Retina (tissue), 1 donor: ENCODE measurements around the gene CNTN4.

Experiments used
- DNase-seq: peaks from one replicate; pipeline ENCODE4 v3.0.0-alpha.2; 2016

The CNTN4 gene

DNA sequence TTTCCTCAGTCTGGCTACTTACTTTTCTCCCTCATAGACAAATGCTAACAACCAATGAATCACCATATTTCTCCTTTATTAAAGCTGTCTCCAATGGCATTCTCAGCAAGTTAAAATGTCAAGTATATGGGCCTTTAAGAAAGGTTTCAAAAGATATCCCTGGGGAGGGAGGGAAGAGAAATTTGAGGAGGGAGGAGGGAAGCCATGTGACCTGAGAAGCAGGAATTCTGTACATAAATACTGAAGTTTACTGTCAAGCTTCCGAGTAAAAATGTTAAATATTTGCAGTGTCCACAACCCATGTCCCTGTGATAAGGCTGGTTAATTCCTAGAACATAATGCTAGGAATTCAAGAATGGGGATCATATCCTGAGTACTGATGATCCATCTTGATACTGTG, 175.9 kb downstream of the CNTN4 start:
- no peak for DNase-seq

DNA sequence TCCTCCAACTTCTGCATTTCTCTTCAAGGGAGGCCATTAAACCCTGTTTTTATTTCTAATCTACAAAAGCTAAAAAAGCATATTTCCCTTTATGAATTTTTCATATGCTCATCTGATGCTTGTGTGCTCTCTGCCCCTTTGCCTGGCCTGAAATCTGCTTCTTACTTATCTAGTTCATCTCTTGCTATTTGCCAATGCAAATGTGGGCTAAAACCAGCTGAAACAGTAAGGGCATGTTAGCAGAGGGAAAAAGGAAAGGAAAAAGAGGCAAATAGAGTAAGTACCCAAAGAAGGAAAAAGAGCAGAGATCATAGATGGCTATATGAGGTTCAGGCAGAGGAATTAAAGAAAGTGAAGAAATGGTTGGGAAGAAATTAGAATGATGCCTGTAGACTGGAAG, 185.2 kb downstream of the CNTN4 start:
- DNase-seq, result no peak

GRCh38 chr3:2300938-2301337, 202.3 kb downstream of the CNTN4 start:
- no peak for DNase-seq

DNA sequence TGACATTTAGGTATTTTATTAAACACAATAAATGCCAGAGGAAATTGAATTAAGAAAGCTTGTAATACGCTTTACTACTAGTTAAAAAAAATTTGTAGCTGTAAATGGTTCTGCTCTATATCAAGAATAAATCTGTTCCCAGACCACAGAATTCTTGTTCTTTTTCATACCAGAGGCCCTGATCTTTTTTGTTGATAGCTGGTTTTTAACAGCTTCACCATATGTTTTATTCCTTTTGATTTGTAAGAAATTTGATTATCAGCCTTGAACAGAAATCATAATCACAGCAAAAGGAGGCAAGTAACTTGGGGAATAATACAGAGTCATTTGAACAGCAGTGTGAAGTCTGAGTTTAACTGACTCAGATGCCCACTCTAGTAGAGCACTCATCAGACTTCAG, 202.7 kb downstream of the CNTN4 start:
- DNase-seq, result no peak

GRCh38 chr3:2303566-2303965, 204.9 kb downstream of the CNTN4 start:
- peak; percentile 25 for DNase-seq

DNA sequence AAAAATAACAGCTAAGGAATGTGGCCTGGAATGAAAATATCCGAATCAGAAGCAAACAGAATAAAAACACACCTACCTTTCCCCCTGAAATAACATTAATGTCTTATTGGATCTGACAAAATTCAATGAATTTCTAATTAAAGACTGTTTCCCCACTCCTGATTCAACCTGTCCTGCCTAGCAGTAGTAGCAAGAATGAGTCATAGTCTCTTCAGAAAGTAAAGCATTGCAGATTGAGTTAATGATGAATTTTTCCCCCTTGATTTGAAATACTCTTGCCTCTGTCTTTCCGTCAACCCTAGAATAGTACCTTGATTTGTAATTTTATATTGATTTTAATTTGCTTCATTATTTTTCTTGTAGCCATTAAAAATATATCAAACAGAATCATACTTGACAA, 212.4 kb downstream of the CNTN4 start:
- no peak for DNase-seq

DNA sequence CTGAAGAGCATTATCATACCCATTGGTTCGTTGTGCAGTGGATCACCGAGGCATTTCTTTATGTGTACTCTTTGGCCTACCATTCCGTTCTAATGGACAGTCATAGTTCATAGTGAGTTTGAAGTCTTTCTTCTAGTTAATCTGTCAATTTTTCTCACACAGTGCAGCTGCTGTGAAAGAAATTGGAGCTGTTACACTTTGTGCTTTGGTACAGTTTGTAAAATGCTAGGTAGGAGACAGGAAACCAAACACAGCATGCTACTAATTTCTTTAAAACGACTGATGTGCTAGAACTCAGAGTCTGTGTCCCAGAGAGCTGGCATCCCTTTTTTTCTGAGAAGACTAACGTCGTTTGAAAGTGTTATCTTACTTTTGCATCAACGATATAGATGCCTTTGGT, 218.9 kb downstream of the CNTN4 start:
- no peak for DNase-seq

DNA sequence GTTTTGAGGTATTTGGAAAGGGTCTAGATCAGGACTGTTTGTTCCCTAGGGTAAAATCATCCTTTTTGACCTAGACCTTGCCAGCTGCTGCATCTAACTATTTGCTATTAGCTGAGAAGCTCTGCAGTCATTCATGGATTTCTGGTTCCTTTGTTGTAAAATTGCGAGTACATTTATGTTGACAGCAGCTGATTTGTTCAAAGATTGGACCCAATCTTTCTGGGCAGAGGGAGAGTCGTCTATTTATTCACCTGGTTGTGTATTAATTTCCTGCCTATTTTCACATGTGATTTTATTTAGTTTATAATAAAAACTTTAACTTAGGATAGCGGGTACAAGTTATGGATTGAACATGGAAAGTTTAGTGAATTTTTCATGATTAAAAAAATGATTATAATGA, 236.3 kb downstream of the CNTN4 start:
- peak; percentile 14 for DNase-seq

DNA sequence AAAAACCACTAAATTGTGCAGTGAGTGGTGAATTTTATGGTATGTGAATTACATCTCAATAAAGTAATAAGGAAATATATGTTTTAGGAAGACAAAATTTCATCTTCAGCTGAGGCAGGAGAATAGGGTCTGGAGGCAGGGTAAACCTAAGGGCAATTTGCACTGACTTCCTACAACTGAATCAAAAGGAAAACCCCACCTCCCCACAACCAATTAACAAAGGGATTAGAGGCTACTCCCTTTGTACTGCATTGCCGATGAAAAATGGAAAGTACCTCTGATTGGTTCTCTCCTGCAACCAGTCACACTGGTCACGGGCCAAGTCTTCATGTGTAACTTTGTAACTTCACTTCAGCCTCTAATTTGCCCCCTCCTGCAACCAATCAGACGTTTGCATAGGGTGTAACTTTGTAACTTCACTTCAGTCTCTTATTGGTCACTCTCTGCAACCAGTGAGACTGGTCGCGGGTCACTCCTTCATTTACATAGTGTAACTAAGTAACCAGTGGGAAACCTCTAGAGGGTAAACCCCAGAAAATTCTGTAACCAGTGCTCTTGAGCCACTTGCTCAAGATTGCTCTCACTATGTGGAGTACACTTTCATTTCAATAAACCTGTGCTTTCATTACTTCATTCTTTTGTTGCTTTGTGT, 244.5 kb downstream of the CNTN4 start:
- DNase-seq, result no peak

DNA sequence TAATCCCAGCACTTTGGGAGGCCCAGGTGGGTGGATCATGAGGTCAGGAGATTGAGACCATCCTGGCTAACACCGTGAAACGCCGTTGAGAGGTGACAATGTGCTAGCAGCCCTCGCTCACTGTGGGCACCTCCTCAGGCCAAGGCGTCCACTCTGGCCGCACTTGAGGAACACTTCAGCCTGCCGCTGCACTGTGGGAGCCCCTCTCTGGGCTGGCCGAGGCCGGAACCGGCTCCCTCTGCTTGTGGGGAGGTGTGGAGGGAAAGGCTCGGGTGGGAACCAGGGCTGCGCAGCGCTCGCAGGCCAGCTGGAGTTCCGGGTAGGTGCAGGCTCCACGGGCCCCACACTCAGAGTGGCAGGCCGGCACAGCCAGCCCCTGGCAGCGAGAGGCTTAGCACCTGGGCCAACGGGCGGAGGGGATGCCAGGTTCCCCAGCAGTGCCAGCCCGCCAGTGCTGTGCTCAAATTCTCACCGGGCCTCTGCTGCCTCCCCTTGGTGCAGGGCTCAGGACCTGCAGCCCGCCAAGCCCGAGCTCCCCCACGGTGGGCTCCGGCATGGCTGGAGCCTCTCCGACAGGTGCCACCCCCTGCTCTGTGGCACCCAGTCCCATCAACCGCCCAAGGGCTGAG, 253.6 kb downstream of the CNTN4 start:
- no peak for DNase-seq

- DNase-seq, result peak; percentile 31
Measured at GRCh38 chr3:2354702-2355101, 256.0 kb downstream of the CNTN4 start.

DNA sequence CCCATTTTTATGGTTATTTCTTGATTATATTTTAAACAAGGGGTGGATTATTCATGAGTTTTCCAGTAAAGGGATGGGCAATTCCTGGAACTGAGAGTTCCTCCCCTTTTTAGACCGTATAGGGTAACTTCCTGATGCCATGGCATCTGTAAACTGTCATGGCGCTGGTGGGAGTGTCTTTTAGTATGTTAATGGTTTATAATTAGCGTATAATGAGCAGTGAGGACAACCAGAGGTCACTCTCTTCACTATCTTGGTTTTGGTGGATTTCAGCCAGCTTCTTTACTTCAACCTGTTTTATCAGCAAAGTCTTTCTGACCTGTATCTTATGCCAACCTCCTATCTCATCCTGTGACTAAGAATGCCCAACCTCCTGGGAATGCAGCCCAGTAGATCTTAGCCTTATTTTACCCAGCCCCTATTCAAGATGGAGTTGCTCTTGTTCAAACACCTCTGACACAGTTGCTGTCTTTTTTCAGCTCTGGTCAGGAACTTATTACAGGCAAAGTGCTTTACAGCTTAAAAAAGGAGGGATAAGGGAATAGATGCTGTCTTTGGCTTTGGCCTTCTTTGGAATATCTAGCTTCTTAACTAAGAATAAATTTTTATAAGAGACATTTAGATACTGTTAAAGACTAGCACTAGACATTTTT, 257.8 kb downstream of the CNTN4 start:
- DNase-seq, result no peak

DNA sequence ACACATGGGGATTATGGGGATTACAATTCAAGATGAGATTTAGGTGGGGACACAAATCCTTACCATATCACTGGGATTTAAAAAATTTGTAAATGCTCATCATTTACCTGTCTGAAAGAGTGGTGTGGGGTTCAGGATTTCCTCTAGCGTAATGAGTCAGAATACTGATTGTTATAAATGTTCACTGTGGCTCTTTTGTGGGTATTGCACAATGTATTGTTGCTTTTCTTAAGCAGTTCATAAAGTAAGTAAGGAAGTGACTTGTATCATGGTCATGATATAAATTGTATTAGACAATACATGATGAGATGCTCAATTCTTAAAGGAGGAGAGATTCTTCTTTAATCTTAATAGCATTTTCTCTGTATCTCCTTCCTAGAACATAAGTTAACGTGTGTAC, 262.1 kb downstream of the CNTN4 start:
- no peak for DNase-seq

- DNase-seq, result no peak
Measured at GRCh38 chr3:2362122-2362521, 263.5 kb downstream of the CNTN4 start.

DNA sequence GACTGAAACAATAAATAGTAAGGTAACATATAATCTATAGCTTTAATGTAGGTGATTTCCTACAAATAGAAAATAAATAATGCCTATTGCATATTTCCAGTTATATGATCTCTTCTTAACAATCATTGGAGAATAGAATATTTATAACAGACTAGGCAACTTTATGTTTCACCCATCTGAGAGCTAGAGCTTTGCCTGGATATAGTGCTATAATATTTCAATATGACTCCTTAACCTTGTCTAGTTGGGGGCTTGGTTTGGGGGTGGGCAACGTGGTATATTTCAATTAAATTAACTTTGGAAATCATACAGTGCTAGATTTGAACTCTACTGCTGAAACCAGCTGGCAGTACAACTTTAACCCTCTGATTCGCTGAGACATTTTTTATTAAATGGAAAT, 265.2 kb downstream of the CNTN4 start:
- DNase-seq, result no peak

DNA sequence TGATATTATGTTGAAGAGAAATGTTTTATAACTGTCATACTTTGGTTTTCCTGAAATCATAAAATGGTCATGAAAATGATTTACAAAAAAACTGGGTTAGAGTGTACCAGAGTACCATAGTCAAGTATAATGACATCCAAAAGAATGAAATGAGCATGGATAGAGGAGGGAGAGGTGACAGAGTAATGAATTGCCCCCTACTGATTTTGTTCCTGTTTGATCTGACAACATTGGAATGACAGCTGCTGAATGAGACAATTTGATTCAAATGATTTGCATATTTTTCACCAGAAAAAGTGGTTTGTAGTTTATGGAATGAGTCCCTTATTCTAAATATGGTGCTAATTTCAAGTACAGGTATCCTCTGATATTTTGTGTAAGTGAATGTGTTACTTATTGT, 271.7 kb downstream of the CNTN4 start:
- no peak for DNase-seq

DNA sequence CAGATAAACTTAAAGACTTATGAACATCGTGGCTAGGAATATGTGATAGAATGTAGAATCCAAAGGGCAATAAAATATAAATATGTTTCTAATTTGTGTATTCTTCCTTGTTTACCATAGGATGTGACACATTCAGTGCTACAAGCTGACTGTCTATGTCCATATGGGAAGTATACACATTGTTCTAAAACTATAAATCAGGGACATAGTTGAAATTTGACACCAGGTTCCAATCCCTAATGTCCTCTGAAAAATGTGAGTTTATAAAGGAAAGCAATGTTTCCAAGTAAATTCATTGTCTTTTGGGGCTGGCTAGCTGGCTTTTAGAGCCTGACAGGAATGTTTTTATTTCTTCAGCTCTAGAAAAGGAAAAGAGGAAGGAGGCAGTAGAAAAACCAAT, 273.6 kb downstream of the CNTN4 start:
- DNase-seq, result no peak

GRCh38 chr3:2375376-2375775, 276.7 kb downstream of the CNTN4 start:
- DNase-seq, result no peak

DNA sequence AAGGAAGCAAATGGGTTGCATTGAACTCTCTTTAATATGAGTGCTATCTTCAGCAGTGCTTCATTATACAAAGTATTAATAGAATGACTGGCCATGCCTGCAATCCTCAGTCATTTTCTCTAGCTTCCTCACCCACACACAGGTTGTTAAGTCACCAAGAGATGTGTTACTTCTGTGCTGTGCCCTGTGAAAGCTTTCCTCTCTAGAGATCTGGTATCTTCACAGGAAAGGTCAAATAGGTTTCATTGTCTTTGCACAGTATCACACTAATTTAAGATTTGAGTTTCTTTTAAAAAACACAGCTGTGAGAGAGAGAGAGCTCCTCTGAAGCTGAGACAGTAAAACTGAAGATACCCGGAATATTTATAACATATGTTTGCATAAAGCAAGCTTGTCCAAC, 278.6 kb downstream of the CNTN4 start:
- DNase-seq, result no peak

- DNase-seq, result no peak
Measured at GRCh38 chr3:2390926-2391532, 292.4 kb downstream of the CNTN4 start.

GRCh38 chr3:2391896-2392295, 293.2 kb downstream of the CNTN4 start:
- DNase-seq, result no peak

- DNase-seq, result no peak
Measured at GRCh38 chr3:2392981-2393380, 294.3 kb downstream of the CNTN4 start.

DNA sequence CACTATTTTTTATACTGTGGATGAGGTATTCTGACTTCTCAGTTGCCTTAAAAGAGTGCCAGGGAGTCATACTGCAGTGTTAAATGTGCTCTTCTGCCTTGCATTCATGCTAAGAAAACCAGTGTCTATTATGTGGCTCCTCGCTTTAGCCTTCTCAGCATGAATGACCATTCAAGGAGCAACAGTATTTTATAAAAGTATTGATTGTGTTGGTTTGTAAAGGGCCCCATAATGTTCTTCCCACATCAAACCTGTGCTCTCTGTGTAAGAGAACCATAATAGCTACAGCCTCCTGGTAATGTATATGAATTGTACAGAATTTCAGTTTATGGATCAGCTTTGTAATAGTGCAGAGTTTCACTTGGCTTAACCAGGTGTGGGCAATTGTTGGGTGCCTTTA, 316.4 kb downstream of the CNTN4 start:
- no peak for DNase-seq

DNA sequence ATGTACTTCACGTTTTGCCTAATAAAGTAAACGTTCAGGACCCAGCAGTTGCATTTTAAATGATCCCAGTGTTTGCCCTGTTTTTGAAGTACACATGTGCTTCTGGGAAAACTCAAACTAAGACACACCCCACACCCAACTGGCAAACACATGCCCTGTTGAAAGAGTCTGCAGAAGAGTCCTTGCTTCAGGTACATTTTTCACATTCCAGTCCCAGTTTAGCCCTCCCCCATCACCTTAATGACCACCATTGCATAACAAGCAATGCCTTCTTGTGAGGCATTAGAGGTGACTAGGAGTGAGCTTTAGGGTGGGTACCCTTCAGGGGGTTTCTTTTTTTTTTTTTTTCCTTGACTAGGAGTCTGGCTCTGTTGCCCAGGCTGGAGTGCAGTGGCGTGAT, 322.3 kb downstream of the CNTN4 start:
- no peak for DNase-seq
